ENCODE data around the gene PSD4. TPM values are rescaled to one million over a fixed set of nuclear protein-coding genes. Genes with fewer than 3 reads are reported as not detected.

Gene PSD4
- total and polyA plus RNA-seq, 10 of the 15 experiments (the other 5 are each of a cell fraction or from before 2014, with no cell fraction given), result 0.68 to 114 (median 35.1) TPM

DNA sequence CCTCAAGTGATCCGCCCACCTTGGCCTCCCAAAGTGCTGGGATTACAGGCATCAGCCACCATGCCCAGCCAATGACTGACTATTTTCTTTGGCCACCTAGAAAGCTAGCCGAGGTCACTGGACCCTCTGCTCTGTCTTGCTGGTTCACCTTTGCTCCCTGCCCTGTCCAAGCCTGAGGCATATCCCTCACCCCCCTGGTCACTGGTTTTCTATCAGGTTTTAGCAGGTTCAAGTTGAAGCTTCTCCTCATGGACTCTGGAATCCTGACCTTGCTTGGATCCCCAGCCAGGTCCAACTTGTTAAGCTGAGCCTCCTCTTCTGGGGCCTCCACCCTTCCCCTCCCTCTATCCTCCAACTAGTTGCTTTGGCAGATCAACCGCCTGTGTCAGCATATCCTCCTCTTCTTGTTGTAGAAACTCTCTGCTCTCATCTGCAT is 71.5 kb downstream of the PSD4 start (continued):
- TF ChIP-seq ZNF592 (IDR thresholded peaks at IDR 0.05) (no peak), ZNF384 (IDR thresholded peaks at IDR 0.05; ENCODE audit: borderline replicate concordance, low read depth, low read length) (no peak)

GRCh38 chr2:113246606-113247005 is 72.8 kb downstream of the PSD4 start:
- POLR2A ChIA-PET, result no interaction called here
- H3K27me3 ChIP-seq (replicated peaks in 1 of 2; ENCODE audit: control insufficient read depth in 2 of 2, insufficient read depth in 2 of 2, low read length in 1 of 2), result no peaks in the 10 kb centered on the region
- SMC1A ChIA-PET (ENCODE audit: uncharacterized antibody, unreplicated experiment), result interaction anchor here (0.9 to 2.5 kb wide), 3 partner anchors 42 to 143 kb away, joined by 3 to 10 read pairs (median 4); no protein-coding TSS in a partner anchor
- DNase-seq (ENCODE audit: low read depth, low spot score), result no peak
- H2AFZ ChIP-seq (ENCODE audit: control insufficient read depth, low read depth, low read length), result no peak overlapping the region
- ATAC-seq, result no peak
- BruUV-seq (replicated peaks), result no TSS peak
- no peak overlapping the region for H3K4me2 ChIP-seq (ENCODE audit: control insufficient read depth, insufficient read depth)
- H3K4me1 ChIP-seq (ENCODE audit: control insufficient read depth, insufficient read depth, low read length), result peaks cover 7% of the 10 kb centered on the region; the same call in 1 of the 2 replicates
- TF ChIP-seq CREB1 (IDR thresholded peaks at IDR 0.05; ENCODE audit: low read depth) (no peak), SMC3 (IDR thresholded peaks at IDR 0.05; ENCODE audit: borderline replicate concordance, low read length) (no peak), BCL11A (IDR thresholded peaks at IDR 0.05; ENCODE audit: low read depth, low read length) (no peak), SP1 (IDR thresholded peaks at IDR 0.05; ENCODE audit: low read depth, low read length) (no peak), BCLAF1 (IDR thresholded peaks at IDR 0.05) (no peak)
- 57% methylated on average over 14 of the region's 14 CpGs for WGBS (ENCODE audit: insufficient coverage, insufficient replicate concordance, low lambda C conversion rate, missing lambda C conversion rate)
- no peak overlapping the region for H3K9ac ChIP-seq (ENCODE audit: control insufficient read depth, insufficient read depth, low read length)
- no peak overlapping the region for H3K4me3 ChIP-seq
- no peak overlapping the region for H3K27ac ChIP-seq (ENCODE audit: control insufficient read depth, insufficient read depth)
- H3K36me3 ChIP-seq (ENCODE audit: control insufficient read depth in 2 of 2, insufficient read depth in 2 of 2, low read length in 1 of 2), result no peaks in the 10 kb centered on the region
- H3K9me3 ChIP-seq (replicated peaks; ENCODE audit: control insufficient read depth, insufficient read depth, low read length), result no peaks in the 10 kb centered on the region
- RAD21 ChIA-PET (ENCODE audit: unreplicated experiment), result interaction anchor here (1.0 to 1.9 kb wide), 3 partner anchors 11 to 142 kb away, joined by 3 to 6 read pairs (median 5); no protein-coding TSS in a partner anchor
- no peaks in the 10 kb centered on the region for H4K20me1 ChIP-seq (ENCODE audit: control insufficient read depth, insufficient read depth)
- H3K79me2 ChIP-seq (ENCODE audit: control insufficient read depth, insufficient read depth, low read length), result no peaks in the 10 kb centered on the region
- FAIRE-seq, result no peak
- in situ Hi-C loops (cut with MboI), result loop anchor here (5.0 kb wide), 1 partner anchor 126 kb away; no protein-coding TSS in a partner anchor
- intact Hi-C loops (cut with micrococcal nuclease; ENCODE audit: unreplicated experiment), result no loop called here
- CTCF ChIA-PET, result interaction anchor here (1.1 to 6.7 kb wide), 7 partner anchors 8 to 166 kb away, joined by 3 to 45 read pairs (median 14); no protein-coding TSS in a partner anchor

Measured in GM12878 (cell line).